SU-DHL-6 (cell line): ENCODE data around the gene PINK1.

Source experiments
- CTCF ChIP-seq: fragments of 200-600 bp; sonication (generic); IDR thresholded peaks from one replicate; pipeline ENCODE4 v1.5.1; 2017; ENCODE audit warnings: antibody characterized with exemption, mild to moderate bottlenecking, low read length, moderate library complexity; ENCODE audit not compliant: insufficient read depth, poor library complexity, severe bottlenecking
- EZH2phosphoT487 ChIP-seq: fragments of 200-600 bp; sonication (generic), shearing (Covaris generic); conservative IDR thresholded peaks from 2 replicates; pipeline ENCODE4 v1.6.1; 2018; ENCODE audit warnings: mild to moderate bottlenecking, antibody characterized with exemption, low read length, moderate library complexity, mixed read lengths

GRCh38 chr1:20658166-20658915 lies 25.1 kb downstream of the PINK1 start:
- TF ChIP-seq CTCF = no peak
- TF ChIP-seq EZH2phosphoT487 = no peak
